Measurements from ENCODE around the gene MAPK8IP3.

Gene MAPK8IP3

GRCh38 chr16:1689853-1690252 is 16.1 kb upstream of the MAPK8IP3 start:
- H2BK15ac ChIP-seq (replicated peaks; ENCODE audit: low read depth) = no peak overlapping the region
- H3K9ac ChIP-seq (ENCODE audit: low read length) = no peak overlapping the region
- no peak overlapping the region for H3K4me3 ChIP-seq (ENCODE audit: low read length)
- H3K36me3 ChIP-seq (ENCODE audit: control insufficient read depth, insufficient read depth, low read length) = peaks cover 15% of the 10 kb centered on the region
- H3K4me1 ChIP-seq (ENCODE audit: control insufficient read depth, low read depth, low read length) = no peaks in the 10 kb centered on the region
- no peak overlapping the region for H2BK120ac ChIP-seq (ENCODE audit: low read depth, low read length)
- H3K79me1 ChIP-seq (ENCODE audit: low read length) = peaks cover 10% of the 10 kb centered on the region
- WGBS (ENCODE audit: extremely low coverage, insufficient coverage, low lambda C conversion rate) = no CpG with 5 or more reads among the region's 13 CpGs
- H2AK5ac ChIP-seq (ENCODE audit: low read length) = no peak overlapping the region
- no peak overlapping the region for H3K56ac ChIP-seq (ENCODE audit: low read length)
- peaks cover 59% of the 10 kb centered on the region for H3K79me2 ChIP-seq (ENCODE audit: control insufficient read depth, insufficient read depth, low read length)
- no peak overlapping the region for H3K4ac ChIP-seq (ENCODE audit: low read depth, low read length)
- no peak overlapping the region for H4K8ac ChIP-seq (ENCODE audit: low read depth, low read length)
- H3K27ac ChIP-seq (ENCODE audit: low read depth, low read length) = no peak overlapping the region
- H2BK5ac ChIP-seq (ENCODE audit: low read length) = no peak overlapping the region
- no peaks in the 10 kb centered on the region for H3K27me3 ChIP-seq (ENCODE audit: insufficient read depth, low read length, poor library complexity)
- H4K5ac ChIP-seq (ENCODE audit: low read length) = no peak overlapping the region
- no peak overlapping the region for H3K18ac ChIP-seq (ENCODE audit: low read length)
- no peak for DNase-seq
- H3K4me2 ChIP-seq (ENCODE audit: low read length) = no peak overlapping the region
- no peak overlapping the region for H3K23ac ChIP-seq (ENCODE audit: low read length)

DNA sequence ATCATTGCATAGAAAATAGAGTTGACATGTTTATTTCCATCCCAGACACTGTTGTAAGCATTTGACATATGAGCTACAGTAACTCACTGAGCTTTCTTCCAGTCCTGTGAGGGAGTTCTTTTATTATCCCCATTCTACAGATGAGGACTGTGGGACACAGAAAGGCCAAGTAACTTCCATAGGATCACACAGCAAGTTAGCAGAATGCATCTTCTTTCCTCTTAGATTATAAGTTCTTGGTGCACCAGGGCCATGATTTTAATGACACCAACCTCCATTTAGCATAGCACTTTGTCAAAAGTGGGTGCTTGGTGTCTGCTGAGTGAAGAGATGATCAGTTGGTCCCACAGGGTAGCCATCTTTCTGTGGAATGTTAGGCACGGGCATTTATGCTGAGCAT is 15.2 kb upstream of the MAPK8IP3 start:
- Histone ChIP-seq H3K4me3 (ENCODE audit: low read length) (no peak overlapping the region), H3K9ac (ENCODE audit: low read length) (no peak overlapping the region), H3K4ac (ENCODE audit: low read depth, low read length) (no peak overlapping the region), H3K56ac (ENCODE audit: low read length) (no peak overlapping the region), H3K18ac (ENCODE audit: low read length) (no peak overlapping the region), H4K8ac (ENCODE audit: low read depth, low read length) (no peak overlapping the region), H3K79me1 (ENCODE audit: low read length) (peaks cover 10% of the 10 kb centered on the region), H3K27ac (ENCODE audit: low read depth, low read length) (no peak overlapping the region), H3K4me1 (ENCODE audit: control insufficient read depth, low read depth, low read length) (no peaks in the 10 kb centered on the region), H3K36me3 (ENCODE audit: control insufficient read depth, insufficient read depth, low read length) (peaks cover 15% of the 10 kb centered on the region), H2AK5ac (ENCODE audit: low read length) (no peak overlapping the region), H3K27me3 (ENCODE audit: insufficient read depth, low read length, poor library complexity) (no peaks in the 10 kb centered on the region), H2BK5ac (ENCODE audit: low read length) (no peak overlapping the region), H2BK15ac (replicated peaks; ENCODE audit: low read depth) (no peak overlapping the region), H3K23ac (ENCODE audit: low read length) (no peak overlapping the region), H2BK120ac (ENCODE audit: low read depth, low read length) (no peak overlapping the region), H3K79me2 (ENCODE audit: control insufficient read depth, insufficient read depth, low read length) (peaks cover 51% of the 10 kb centered on the region), H3K4me2 (ENCODE audit: low read length) (no peak overlapping the region), H4K5ac (ENCODE audit: low read length) (no peak overlapping the region)
- WGBS (ENCODE audit: extremely low coverage, insufficient coverage, low lambda C conversion rate) = no CpG with 5 or more reads among the region's 1 CpG
- DNase-seq = no peak

DNA sequence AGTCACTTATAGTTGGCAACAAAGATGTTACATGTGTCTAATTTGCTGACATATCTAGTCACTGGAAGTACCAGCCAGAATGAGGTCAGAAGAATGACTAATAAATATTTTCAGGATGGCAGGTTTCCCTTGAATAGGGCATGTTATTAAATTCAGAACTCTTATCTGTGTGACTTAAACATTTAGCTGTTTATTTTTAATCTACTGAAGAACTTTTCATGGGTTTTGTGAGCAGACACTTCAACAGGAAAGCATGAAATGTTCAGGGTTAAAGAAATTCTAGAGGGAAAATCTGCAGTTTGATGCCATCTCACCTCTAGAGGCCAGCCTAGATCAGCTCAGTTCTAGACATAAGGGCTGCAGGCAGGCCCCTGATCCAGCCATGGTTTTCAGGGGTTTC is 14.7 kb upstream of the MAPK8IP3 start:
- Histone ChIP-seq H4K5ac (ENCODE audit: low read length) (no peak overlapping the region), H3K27me3 (ENCODE audit: insufficient read depth, low read length, poor library complexity) (no peaks in the 10 kb centered on the region), H2AK5ac (ENCODE audit: low read length) (no peak overlapping the region), H3K9ac (ENCODE audit: low read length) (no peak overlapping the region), H3K18ac (ENCODE audit: low read length) (no peak overlapping the region), H2BK15ac (replicated peaks; ENCODE audit: low read depth) (no peak overlapping the region), H3K4me2 (ENCODE audit: low read length) (no peak overlapping the region), H3K4me3 (ENCODE audit: low read length) (no peak overlapping the region), H2BK5ac (ENCODE audit: low read length) (no peak overlapping the region), H3K27ac (ENCODE audit: low read depth, low read length) (no peak overlapping the region), H3K4ac (ENCODE audit: low read depth, low read length) (no peak overlapping the region), H4K8ac (ENCODE audit: low read depth, low read length) (no peak overlapping the region), H3K79me1 (ENCODE audit: low read length) (peaks cover 10% of the 10 kb centered on the region), H3K23ac (ENCODE audit: low read length) (no peak overlapping the region), H2BK120ac (ENCODE audit: low read depth, low read length) (no peak overlapping the region), H3K79me2 (ENCODE audit: control insufficient read depth, insufficient read depth, low read length) (peaks cover 49% of the 10 kb centered on the region), H3K4me1 (ENCODE audit: control insufficient read depth, low read depth, low read length) (no peaks in the 10 kb centered on the region), H3K36me3 (ENCODE audit: control insufficient read depth, insufficient read depth, low read length) (peaks cover 15% of the 10 kb centered on the region), H3K56ac (ENCODE audit: low read length) (no peak overlapping the region)
- no peak for DNase-seq

- no peak overlapping the region for H2BK120ac ChIP-seq (ENCODE audit: low read depth, low read length)
- H4K5ac ChIP-seq (ENCODE audit: low read length) = no peak overlapping the region
- H3K23ac ChIP-seq (ENCODE audit: low read length) = no peak overlapping the region
- H3K4ac ChIP-seq (ENCODE audit: low read depth, low read length) = no peak overlapping the region
- H2BK5ac ChIP-seq (ENCODE audit: low read length) = no peak overlapping the region
- no peak overlapping the region for H3K27ac ChIP-seq (ENCODE audit: low read depth, low read length)
- H3K79me2 ChIP-seq (ENCODE audit: control insufficient read depth, insufficient read depth, low read length) = peaks cover 43% of the 10 kb centered on the region
- WGBS (ENCODE audit: extremely low coverage, insufficient coverage, low lambda C conversion rate) = no CpG with 5 or more reads among the region's 21 CpGs
- DNase-seq = no peak
- H2AK5ac ChIP-seq (ENCODE audit: low read length) = no peak overlapping the region
- no peaks in the 10 kb centered on the region for H3K4me1 ChIP-seq (ENCODE audit: control insufficient read depth, low read depth, low read length)
- peaks cover 19% of the 10 kb centered on the region for H3K36me3 ChIP-seq (ENCODE audit: control insufficient read depth, insufficient read depth, low read length)
- no peak overlapping the region for H2BK15ac ChIP-seq (replicated peaks; ENCODE audit: low read depth)
- no peak overlapping the region for H3K56ac ChIP-seq (ENCODE audit: low read length)
- peaks cover 14% of the 10 kb centered on the region for H3K79me1 ChIP-seq (ENCODE audit: low read length)
- no peak overlapping the region for H3K18ac ChIP-seq (ENCODE audit: low read length)
- no peak overlapping the region for H3K4me2 ChIP-seq (ENCODE audit: low read length)
- H3K27me3 ChIP-seq (ENCODE audit: insufficient read depth, low read length, poor library complexity) = no peaks in the 10 kb centered on the region
- H3K9ac ChIP-seq (ENCODE audit: low read length) = no peak overlapping the region
- H4K8ac ChIP-seq (ENCODE audit: low read depth, low read length) = no peak overlapping the region
- H3K4me3 ChIP-seq (ENCODE audit: low read length) = no peak overlapping the region
Observed at GRCh38 chr16:1691956-1692355, 14.0 kb upstream of the MAPK8IP3 start.

DNA sequence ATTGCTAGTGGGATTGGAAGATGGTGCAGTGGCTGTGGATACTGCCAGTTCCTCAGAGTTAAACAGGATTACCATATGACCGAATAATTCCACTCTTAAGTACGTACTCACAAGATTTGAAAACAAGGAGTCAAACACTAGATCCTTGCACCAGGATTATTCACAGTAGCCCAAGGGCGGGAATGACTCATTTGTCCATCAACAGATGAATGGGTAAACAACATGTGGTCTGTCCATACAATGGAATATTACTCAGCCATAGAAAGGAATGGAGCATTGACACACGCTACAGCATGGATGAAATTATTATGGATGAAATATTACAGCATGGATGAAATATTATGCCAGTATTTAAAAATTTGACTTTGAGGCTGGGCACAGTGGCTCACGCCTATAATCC is 9.1 kb upstream of the MAPK8IP3 start:
- Histone ChIP-seq H2BK120ac (ENCODE audit: low read depth, low read length) (no peak overlapping the region), H3K36me3 (ENCODE audit: control insufficient read depth, insufficient read depth, low read length) (peaks cover 22% of the 10 kb centered on the region)

DNA sequence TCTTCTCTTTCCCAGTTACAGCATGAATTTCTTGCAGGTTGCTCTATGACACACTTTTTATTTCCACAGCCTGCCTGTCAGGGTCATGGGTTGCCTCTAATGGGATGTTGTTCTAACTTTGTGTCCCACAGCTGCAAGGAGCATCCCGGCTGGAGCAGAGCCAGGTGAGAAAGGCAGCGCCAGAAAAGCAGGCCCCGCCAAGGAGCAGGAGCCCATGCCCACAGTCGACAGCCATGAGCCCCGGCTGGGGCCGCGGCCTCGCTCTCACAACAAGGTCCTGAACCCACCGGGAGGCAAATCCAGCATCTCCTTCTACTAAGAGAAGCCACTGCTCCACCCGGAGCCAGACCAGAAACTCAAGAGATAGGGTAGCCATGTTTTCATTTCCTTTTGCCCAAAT is 7.3 kb upstream of the MAPK8IP3 start:
- H3K36me3 ChIP-seq (ENCODE audit: control insufficient read depth, insufficient read depth, low read length) = peaks cover 19% of the 10 kb centered on the region
- WGBS (ENCODE audit: extremely low coverage, insufficient coverage, low lambda C conversion rate) = no CpG with 5 or more reads among the region's 10 CpGs
- H4K8ac ChIP-seq (ENCODE audit: low read depth, low read length) = no peak overlapping the region

More for the DNA sequence above, 9.1 kb upstream of the MAPK8IP3 start:
- Histone ChIP-seq H2BK15ac (replicated peaks; ENCODE audit: low read depth) (no peak overlapping the region), H2AK5ac (ENCODE audit: low read length) (no peak overlapping the region), H3K56ac (ENCODE audit: low read length) (no peak overlapping the region), H3K23ac (ENCODE audit: low read length) (no peak overlapping the region), H3K18ac (ENCODE audit: low read length) (no peak overlapping the region), H3K27me3 (ENCODE audit: insufficient read depth, low read length, poor library complexity) (no peaks in the 10 kb centered on the region), H3K79me1 (ENCODE audit: low read length) (peaks cover 12% of the 10 kb centered on the region), H3K9ac (ENCODE audit: low read length) (no peak overlapping the region), H3K27ac (ENCODE audit: low read depth, low read length) (no peak overlapping the region), H3K4me1 (ENCODE audit: control insufficient read depth, low read depth, low read length) (no peaks in the 10 kb centered on the region), H3K4me3 (ENCODE audit: low read length) (no peak overlapping the region), H3K79me2 (ENCODE audit: control insufficient read depth, insufficient read depth, low read length) (peaks cover 9% of the 10 kb centered on the region), H4K8ac (ENCODE audit: low read depth, low read length) (no peak overlapping the region), H3K4me2 (ENCODE audit: low read length) (no peak overlapping the region), H3K4ac (ENCODE audit: low read depth, low read length) (no peak overlapping the region), H2BK5ac (ENCODE audit: low read length) (no peak overlapping the region), H4K5ac (ENCODE audit: low read length) (no peak overlapping the region)
- DNase-seq = no peak
- WGBS (ENCODE audit: extremely low coverage, insufficient coverage, low lambda C conversion rate) = no CpG with 5 or more reads among the region's 5 CpGs

More for the DNA sequence above, 7.3 kb upstream of the MAPK8IP3 start:
- Histone ChIP-seq H3K27me3 (ENCODE audit: insufficient read depth, low read length, poor library complexity) (no peaks in the 10 kb centered on the region), H2BK15ac (replicated peaks; ENCODE audit: low read depth) (no peak overlapping the region), H3K79me1 (ENCODE audit: low read length) (peaks cover 5% of the 10 kb centered on the region), H3K56ac (ENCODE audit: low read length) (no peak overlapping the region), H3K18ac (ENCODE audit: low read length) (no peak overlapping the region), H3K4me2 (ENCODE audit: low read length) (no peak overlapping the region), H3K23ac (ENCODE audit: low read length) (no peak overlapping the region), H3K4me1 (ENCODE audit: control insufficient read depth, low read depth, low read length) (no peaks in the 10 kb centered on the region), H2AK5ac (ENCODE audit: low read length) (no peak overlapping the region), H2BK5ac (ENCODE audit: low read length) (no peak overlapping the region), H3K4me3 (ENCODE audit: low read length) (no peak overlapping the region), H4K5ac (ENCODE audit: low read length) (no peak overlapping the region), H3K79me2 (ENCODE audit: control insufficient read depth, insufficient read depth, low read length) (no peaks in the 10 kb centered on the region), H2BK120ac (ENCODE audit: low read depth, low read length) (no peak overlapping the region), H3K9ac (ENCODE audit: low read length) (no peak overlapping the region), H3K27ac (ENCODE audit: low read depth, low read length) (no peak overlapping the region), H3K4ac (ENCODE audit: low read depth, low read length) (no peak overlapping the region)
- DNase-seq = no peak
